Left lung (tissue), 10 donors: ENCODE measurements around the gene INAVA. TPM values are rescaled to one million over a fixed set of nuclear protein-coding genes. Genes with fewer than 3 reads are reported as not detected.

Source experiments
- ATAC-seq: fragments of 200-7000 bp; cut with Tn5 transposase; one replicate; pipeline ENCODE4 v1.9.1; 2020; ENCODE audit warnings: moderate library complexity
- DNase-seq, 4 donors: peaks; one replicate each; pipeline ENCODE4 v3.0.0-alpha.2; 2013 to 2020
- H3K27ac ChIP-seq, 2 donors: fragments of 200-600 bp; sonication (generic) in 1 of 2; one replicate each; pipeline versions ENCODE4 v1.5.0 to v1.8.0; 2020 to 2021
- H3K27me3 ChIP-seq, 2 donors: fragments of 200-600 bp; sonication (generic) in 1 of 2; one replicate each; pipeline versions ENCODE4 v1.5.0 to v1.8.0; 2020 to 2021
- H3K36me3 ChIP-seq, 2 donors: fragments of 200-600 bp; sonication (generic) in 1 of 2; one replicate each; pipeline versions ENCODE4 v1.5.0 to v1.8.0; 2020 to 2021
- H3K4me1 ChIP-seq, 2 donors: fragments of 200-600 bp; one replicate each; pipeline ENCODE4 v1.8.0; 2021
- H3K4me3 ChIP-seq, 2 donors: fragments of 200-600 bp; sonication (generic) in 1 of 2; one replicate each; pipeline versions ENCODE4 v1.5.0 to v1.8.0; 2020 to 2021; ENCODE audit warnings: mild to moderate bottlenecking in 1 of 2
- H3K9me3 ChIP-seq, 2 donors: fragments of 200-600 bp; sonication (generic) in 1 of 2; one replicate each; pipeline versions ENCODE4 v1.5.0 to v1.8.0; 2020 to 2021
- CTCF ChIP-seq, 2 donors: fragments of 200-600 bp; sonication (generic) in 1 of 2; IDR thresholded peaks; one replicate each; pipeline versions ENCODE4 v1.5.0 to v1.8.0; 2021; ENCODE audit warnings: antibody characterized with exemption in 2 of 2
- intact Hi-C, 2 donors: fragments of 100-400 bp; cut with DNase I; formaldehyde crosslinking; loops; one replicate each; pipeline versions ENCODE4 v1.11.2 to v1.14.2; 2022
- polyA plus RNA-seq, 6 donors: library from polyadenylated mRNA; unstranded; fragments of 120-200 nt; gene quantifications; one replicate each; pipeline ENCODE4 v1.2.1, GENCODE V29; 2013; ENCODE audit not compliant: insufficient read length in 6 of 6
- total RNA-seq, 2 donors: library from RNA; stranded (reverse); fragmentation: NEBNext Ultra II Directional; extraction: Animal tissue kit (Norgen Biotek cat#: 25700); gene quantifications; one replicate each; pipeline ENCODE4 v1.2.1, GENCODE V29; 2021
- donor health status: DM: no; HTN: yes; CAD: no.
- donor health status: DM: no; HTN: no; CAD: no.

The INAVA gene
- total and polyA plus RNA-seq, 8 donors: 5.5 to 25.5 (median 23.1) TPM

- H3K27ac ChIP-seq: no peak overlapping the region
- H3K4me1 ChIP-seq: no peaks in the 10 kb centered on the region
- no peak for TF ChIP-seq CTCF (IDR thresholded peaks at IDR 0.05)
- no peak overlapping the region for H3K4me3 ChIP-seq
- no peaks in the 10 kb centered on the region for H3K36me3 ChIP-seq
- no peaks in the 10 kb centered on the region for H3K27me3 ChIP-seq
- no peak for DNase-seq
- intact Hi-C loops: no loop called here
- peaks cover 0 to 23% of the 10 kb centered on the region in 2 donors for H3K9me3 ChIP-seq
- no peak for ATAC-seq
Observed at GRCh38 chr1:200945111-200945510, 50.4 kb downstream of the INAVA start.

- Histone ChIP-seq H3K9me3 (peaks cover 0 to 11% of the 10 kb centered on the region in 2 donors), H3K27me3 (no peaks in the 10 kb centered on the region), H3K27ac (no peak overlapping the region), H3K36me3 (no peaks in the 10 kb centered on the region), H3K4me1 (no peaks in the 10 kb centered on the region), H3K4me3 (no peak overlapping the region)
- ATAC-seq (no peak), DNase-seq (no peak)
- no peak for TF ChIP-seq CTCF (IDR thresholded peaks at IDR 0.05)
- intact Hi-C loops: no loop called here
Observed at GRCh38 chr1:200947059-200947566, 52.4 kb downstream of the INAVA start.

- no peak for ATAC-seq
- Histone ChIP-seq H3K27me3 (no peaks in the 10 kb centered on the region), H3K36me3 (no peaks in the 10 kb centered on the region), H3K9me3 (peaks cover 0 to 11% of the 10 kb centered on the region in 2 donors), H3K27ac (no peak overlapping the region), H3K4me1 (no peaks in the 10 kb centered on the region), H3K4me3 (no peak overlapping the region)
- no peak for TF ChIP-seq CTCF (IDR thresholded peaks at IDR 0.05)
- intact Hi-C loops: no loop called here
- DNase-seq: no peak
Observed at GRCh38 chr1:200949626-200950025, 54.9 kb downstream of the INAVA start.

GRCh38 chr1:200951016-200951415, 56.3 kb downstream of the INAVA start:
- Histone ChIP-seq H3K36me3 (no peaks in the 10 kb centered on the region), H3K9me3 (peaks cover 0 to 11% of the 10 kb centered on the region in 2 donors), H3K4me1 (no peaks in the 10 kb centered on the region), H3K27me3 (no peaks in the 10 kb centered on the region), H3K4me3 (no peak overlapping the region), H3K27ac (no peak overlapping the region)
- no peak for ATAC-seq
- DNase-seq: no peak
- intact Hi-C loops: no loop called here
- TF ChIP-seq CTCF (IDR thresholded peaks at IDR 0.05): no peak

GRCh38 chr1:200954434-200954833, 59.7 kb downstream of the INAVA start:
- TF ChIP-seq CTCF (IDR thresholded peaks at IDR 0.05): no peak
- H3K27me3 ChIP-seq: no peaks in the 10 kb centered on the region
- H3K4me1 ChIP-seq: no peaks in the 10 kb centered on the region
- H3K36me3 ChIP-seq: no peaks in the 10 kb centered on the region
- no peak for DNase-seq
- H3K4me3 ChIP-seq: no peak overlapping the region
- H3K9me3 ChIP-seq: no peaks in the 10 kb centered on the region
- no peak overlapping the region for H3K27ac ChIP-seq
- intact Hi-C loops: no loop called here
- ATAC-seq: no peak
